ENCODE results near the gene TREML1.
"Not testable (repeated sequence)": the region's sequence is repeated elsewhere in the genome, so short reads cannot be mapped to it uniquely, and the experiment has no call there.

The TREML1 gene

DNA sequence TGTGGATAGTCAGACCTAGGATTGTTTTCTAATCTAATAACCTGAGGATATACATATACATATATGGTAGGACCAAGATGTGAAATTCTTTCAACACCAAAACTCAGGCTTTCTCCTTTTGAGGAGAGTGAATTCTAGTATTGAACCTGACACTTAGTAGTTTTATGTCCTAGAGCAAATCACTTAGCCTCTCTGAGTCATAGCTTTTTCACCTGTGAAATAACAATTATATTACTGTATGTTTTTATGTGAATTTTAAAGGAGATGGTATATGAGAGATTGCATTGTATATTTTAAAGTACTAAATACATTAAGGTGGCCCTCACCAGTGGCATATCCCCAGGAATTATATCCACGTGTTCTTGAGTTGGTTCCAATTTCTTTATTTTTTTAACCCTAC is 34.6 kb downstream of the TREML1 start:
- no peak for DNase-seq (ENCODE audit: low read depth)
- H3K4me3 ChIP-seq (ENCODE audit: control insufficient read depth, low read depth, low read length), result no peak overlapping the region
- TF ChIP-seq, protein P1, sequence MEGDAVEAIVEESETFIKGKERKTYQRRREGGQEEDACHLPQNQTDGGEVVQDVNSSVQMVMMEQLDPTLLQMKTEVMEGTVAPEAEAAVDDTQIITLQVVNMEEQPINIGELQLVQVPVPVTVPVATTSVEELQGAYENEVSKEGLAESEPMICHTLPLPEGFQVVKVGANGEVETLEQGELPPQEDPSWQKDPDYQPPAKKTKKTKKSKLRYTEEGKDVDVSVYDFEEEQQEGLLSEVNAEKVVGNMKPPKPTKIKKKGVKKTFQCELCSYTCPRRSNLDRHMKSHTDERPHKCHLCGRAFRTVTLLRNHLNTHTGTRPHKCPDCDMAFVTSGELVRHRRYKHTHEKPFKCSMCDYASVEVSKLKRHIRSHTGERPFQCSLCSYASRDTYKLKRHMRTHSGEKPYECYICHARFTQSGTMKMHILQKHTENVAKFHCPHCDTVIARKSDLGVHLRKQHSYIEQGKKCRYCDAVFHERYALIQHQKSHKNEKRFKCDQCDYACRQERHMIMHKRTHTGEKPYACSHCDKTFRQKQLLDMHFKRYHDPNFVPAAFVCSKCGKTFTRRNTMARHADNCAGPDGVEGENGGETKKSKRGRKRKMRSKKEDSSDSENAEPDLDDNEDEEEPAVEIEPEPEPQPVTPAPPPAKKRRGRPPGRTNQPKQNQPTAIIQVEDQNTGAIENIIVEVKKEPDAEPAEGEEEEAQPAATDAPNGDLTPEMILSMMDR (IDR thresholded peaks at IDR 0.05; ENCODE audit: control insufficient read depth, insufficient read depth, low read depth, low read length, missing control alignments), result no peak

GRCh38 chr6:41115027-41115426 is 39.1 kb downstream of the TREML1 start:
- not testable (repeated sequence) for H3K4me3 ChIP-seq (ENCODE audit: control insufficient read depth, low read depth, low read length); DNase-seq (ENCODE audit: low read depth)

GRCh38 chr6:41111017-41111416 is 43.1 kb downstream of the TREML1 start:
- H3K4me3 ChIP-seq (ENCODE audit: control insufficient read depth, low read depth, low read length), result no peak overlapping the region
- TF ChIP-seq, protein P1 (IDR thresholded peaks at IDR 0.05; ENCODE audit: control insufficient read depth, insufficient read depth, low read depth, low read length, missing control alignments), result no peak
- DNase-seq (ENCODE audit: low read depth), result no peak

- TF ChIP-seq, protein P1 (IDR thresholded peaks at IDR 0.05; ENCODE audit: control insufficient read depth, insufficient read depth, low read depth, low read length, missing control alignments), result no peak
- DNase-seq (ENCODE audit: low read depth), result no peak
- no peak overlapping the region for H3K4me3 ChIP-seq (ENCODE audit: control insufficient read depth, low read depth, low read length)
These were observed 50.3 kb downstream of the TREML1 start for GRCh38 chr6:41103847-41104246.

DNA sequence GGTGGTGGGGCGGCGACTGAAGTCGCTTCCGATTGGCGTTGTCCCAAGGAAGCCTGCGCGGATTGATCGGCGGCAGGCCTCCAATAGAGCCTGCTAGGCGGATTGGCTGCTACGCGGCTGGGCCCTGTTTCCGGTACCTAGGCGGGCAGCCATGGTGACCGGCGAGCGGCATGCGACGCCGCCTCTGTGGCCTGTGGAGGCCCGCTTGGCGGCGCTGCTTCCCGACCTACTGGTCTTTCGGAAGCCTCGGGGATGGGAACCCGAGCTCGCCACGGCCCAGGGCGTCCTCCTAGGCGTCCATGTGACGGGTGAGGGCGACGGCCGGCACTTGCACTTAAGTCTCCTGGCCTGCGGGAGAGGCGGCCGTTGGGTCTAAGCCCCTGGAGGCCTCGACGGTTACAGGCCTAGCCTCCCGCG is 53.3 kb downstream of the TREML1 start:
- TF ChIP-seq, protein P1 (IDR thresholded peaks at IDR 0.05; ENCODE audit: control insufficient read depth, insufficient read depth, low read depth, low read length, missing control alignments), result no peak
- DNase-seq (ENCODE audit: low read depth), result no peak
- H3K4me3 ChIP-seq (ENCODE audit: control insufficient read depth, low read depth, low read length), result no peak overlapping the region

Data from AG09309 (cell line).